Smooth muscle cell (in vitro differentiated cells): Measurements from ENCODE around the gene NFIB. TPM values are rescaled to one million over a fixed set of nuclear protein-coding genes. Genes with fewer than 3 reads are reported as not detected.

Source experiments
- DNase-seq: peaks from one replicate; lab custom pipeline; 2025; ENCODE audit not compliant: unreplicated experiment; lab: John Stamatoyannopoulos, UW
- H2AFZ ChIP-seq: fragments of 200-600 bp; sonication (generic); 2 replicates; pipeline ENCODE4 v1.6.0; 2016; ENCODE audit warnings: antibody characterized with exemption, low read depth, mild to moderate bottlenecking
- H3F3A ChIP-seq: fragments of 200-600 bp; sonication (generic); 2 replicates; pipeline ENCODE4 v1.6.0; 2017; ENCODE audit warnings: antibody characterized with exemption, low read depth
- H3K27ac ChIP-seq: fragments of 200-600 bp; sonication (generic); 2 replicates; pipeline ENCODE4 v1.5.1; 2016; ENCODE audit warnings: low read depth, mild to moderate bottlenecking
- H3K27me3 ChIP-seq: fragments of 200-600 bp; sonication (generic); 2 replicates; pipeline ENCODE4 v1.6.1; 2016; ENCODE audit warnings: low read depth, mild to moderate bottlenecking
- H3K36me3 ChIP-seq: fragments of 200-600 bp; sonication (generic); 2 replicates; pipeline ENCODE4 v1.5.1; 2016; ENCODE audit warnings: low read depth
- H3K4me1 ChIP-seq: fragments of 200-600 bp; sonication (generic); 2 replicates; pipeline ENCODE4 v1.5.1; 2016; ENCODE audit warnings: low read depth
- H3K4me2 ChIP-seq: fragments of 200-600 bp; sonication (generic); 2 replicates; pipeline ENCODE4 v1.6.0; 2016; ENCODE audit warnings: mild to moderate bottlenecking
- H3K4me3 ChIP-seq: fragments of 200-600 bp; sonication (generic); 2 replicates; pipeline ENCODE4 v1.5.1; 2016; ENCODE audit warnings: mild to moderate bottlenecking
- H3K79me2 ChIP-seq: fragments of 200-600 bp; sonication (generic); 2 replicates; pipeline ENCODE4 v1.6.0; 2016; ENCODE audit warnings: low read depth, mild to moderate bottlenecking
- H3K9ac ChIP-seq: fragments of 200-600 bp; sonication (generic); 2 replicates; pipeline ENCODE4 v1.6.0; 2016; ENCODE audit warnings: low read depth
- H3K9me3 ChIP-seq: fragments of 200-600 bp; sonication (generic); replicated peaks from 2 replicates; pipeline ENCODE4 v1.5.1; 2016; ENCODE audit warnings: low read depth
- H4K20me1 ChIP-seq: fragments of 200-600 bp; sonication (generic); 2 replicates; pipeline ENCODE4 v1.6.0; 2016; ENCODE audit warnings: low read depth
- WGBS: methylation state at CpG from one replicate; pipeline ENCODE4 v1.1.7; 2016; ENCODE audit warnings: low lambda C conversion rate; 5-methylcytosine and 5-hydroxymethylcytosine counted together
- polyA plus RNA-seq: library from polyadenylated mRNA; unstranded; fragments of >200 nt; fragmentation: Nextera tagmentation; extraction: Ambion mirVana; gene quantifications from 2 replicates; pipeline ENCODE4 v1.2.1, GENCODE V29; 2016
- total RNA-seq: library from RNA; depleted of rRNA; stranded (reverse); fragments of >200 nt; gene quantifications from 2 replicates; pipeline ENCODE4 v1.2.3, GENCODE V29; 2014
- TF ChIP-seq, protein P1 (sequence below): fragments of 200-600 bp; sonication (generic); IDR thresholded peaks from 2 replicates; pipeline ENCODE4 v1.5.1; 2017; ENCODE audit warnings: borderline replicate concordance, mild to moderate bottlenecking, antibody characterized with exemption; ENCODE audit not compliant: insufficient read depth, poor library complexity, severe bottlenecking

NFIB gene
- total and polyA plus RNA-seq, 2 experiments from 2014 or later, result 0.93 to 1.7 TPM

DNA sequence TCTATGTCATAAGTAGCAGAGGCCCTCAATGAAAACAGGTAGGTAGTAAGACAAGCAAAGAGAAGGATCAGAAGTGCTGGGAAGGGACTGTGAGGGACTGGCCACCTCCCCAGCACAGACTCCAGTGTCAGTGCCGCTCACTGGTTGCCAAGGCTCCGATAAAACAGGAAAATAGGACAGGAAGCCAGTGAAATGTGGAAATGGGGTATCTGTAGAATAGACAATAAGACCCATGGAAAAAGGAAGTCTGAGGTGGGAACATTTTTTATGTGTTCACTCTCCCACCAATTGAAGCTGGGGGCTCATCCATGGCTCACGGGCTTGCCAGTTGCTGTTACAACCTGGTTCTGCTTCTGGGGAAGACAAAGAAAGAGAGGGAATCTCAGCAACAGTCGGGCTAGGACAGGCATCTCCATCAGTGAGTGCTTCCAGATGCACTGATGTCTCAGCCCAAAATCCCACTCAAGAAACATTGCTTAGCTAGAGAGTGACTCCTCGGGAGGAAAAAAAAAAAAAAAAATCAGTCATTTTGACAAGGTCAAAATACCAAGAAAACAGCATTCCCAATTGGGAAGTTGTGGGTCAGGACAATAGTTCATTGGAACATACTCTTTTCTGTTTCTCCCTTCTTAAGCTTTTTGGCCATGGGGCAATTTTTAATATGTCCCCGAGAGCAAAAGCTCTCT, 27.6 kb upstream of the NFIB start:
- no peaks in the 10 kb centered on the region for H3K79me2 ChIP-seq
- H3K27ac ChIP-seq, result no peak overlapping the region
- WGBS, result 71% methylated on average over 6 of the region's 6 CpGs
- H4K20me1 ChIP-seq, result no peaks in the 10 kb centered on the region
- H3F3A ChIP-seq, result no peaks in the 10 kb centered on the region
- H3K27me3 ChIP-seq, result peaks cover 75% of the 10 kb centered on the region
- H3K9ac ChIP-seq, result no peak overlapping the region
- no peaks in the 10 kb centered on the region for H3K9me3 ChIP-seq
- TF ChIP-seq, protein P1, sequence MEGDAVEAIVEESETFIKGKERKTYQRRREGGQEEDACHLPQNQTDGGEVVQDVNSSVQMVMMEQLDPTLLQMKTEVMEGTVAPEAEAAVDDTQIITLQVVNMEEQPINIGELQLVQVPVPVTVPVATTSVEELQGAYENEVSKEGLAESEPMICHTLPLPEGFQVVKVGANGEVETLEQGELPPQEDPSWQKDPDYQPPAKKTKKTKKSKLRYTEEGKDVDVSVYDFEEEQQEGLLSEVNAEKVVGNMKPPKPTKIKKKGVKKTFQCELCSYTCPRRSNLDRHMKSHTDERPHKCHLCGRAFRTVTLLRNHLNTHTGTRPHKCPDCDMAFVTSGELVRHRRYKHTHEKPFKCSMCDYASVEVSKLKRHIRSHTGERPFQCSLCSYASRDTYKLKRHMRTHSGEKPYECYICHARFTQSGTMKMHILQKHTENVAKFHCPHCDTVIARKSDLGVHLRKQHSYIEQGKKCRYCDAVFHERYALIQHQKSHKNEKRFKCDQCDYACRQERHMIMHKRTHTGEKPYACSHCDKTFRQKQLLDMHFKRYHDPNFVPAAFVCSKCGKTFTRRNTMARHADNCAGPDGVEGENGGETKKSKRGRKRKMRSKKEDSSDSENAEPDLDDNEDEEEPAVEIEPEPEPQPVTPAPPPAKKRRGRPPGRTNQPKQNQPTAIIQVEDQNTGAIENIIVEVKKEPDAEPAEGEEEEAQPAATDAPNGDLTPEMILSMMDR, result no peak
- no peak for DNase-seq
- no peak overlapping the region for H2AFZ ChIP-seq
- H3K36me3 ChIP-seq, result no peaks in the 10 kb centered on the region
- H3K4me1 ChIP-seq, result peaks cover 22% of the 10 kb centered on the region
- no peak overlapping the region for H3K4me2 ChIP-seq
- no peak overlapping the region for H3K4me3 ChIP-seq

DNA sequence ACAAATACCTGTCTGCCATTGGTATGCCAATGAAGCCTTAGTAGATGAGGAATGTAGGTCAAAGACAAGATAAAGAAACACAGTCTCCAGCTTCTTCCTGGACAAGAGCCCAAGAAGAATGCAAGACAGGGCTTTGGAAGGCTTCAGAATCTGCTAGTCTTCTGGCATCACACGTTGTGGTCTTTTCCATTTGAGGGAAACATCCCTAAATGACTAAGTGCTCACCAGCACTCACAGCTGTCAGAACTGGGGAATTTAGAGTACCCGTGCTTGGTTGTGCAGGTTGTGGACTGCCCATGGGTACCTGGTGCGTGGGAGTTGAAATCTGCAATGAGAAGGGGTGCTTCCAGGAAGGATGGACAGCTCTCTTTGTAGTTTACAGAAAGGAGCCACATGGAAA, 27.1 kb upstream of the NFIB start:
- no peak overlapping the region for H3K4me2 ChIP-seq
- no peaks in the 10 kb centered on the region for H3F3A ChIP-seq
- no peak overlapping the region for H3K4me3 ChIP-seq
- H3K9me3 ChIP-seq, result no peaks in the 10 kb centered on the region
- no peaks in the 10 kb centered on the region for H3K79me2 ChIP-seq
- TF ChIP-seq, protein P1, result no peak
- peaks cover 70% of the 10 kb centered on the region for H3K27me3 ChIP-seq
- H4K20me1 ChIP-seq, result no peaks in the 10 kb centered on the region
- H3K36me3 ChIP-seq, result no peaks in the 10 kb centered on the region
- no peak overlapping the region for H3K9ac ChIP-seq
- H3K4me1 ChIP-seq, result peaks cover 16% of the 10 kb centered on the region
- no peak overlapping the region for H3K27ac ChIP-seq
- no peak for DNase-seq
- 70% methylated on average over 3 of the region's 3 CpGs for WGBS
- H2AFZ ChIP-seq, result no peak overlapping the region

- H3K4me1 ChIP-seq, result peaks cover 9% of the 10 kb centered on the region
- 75% methylated on average over 8 of the region's 8 CpGs for WGBS
- H3F3A ChIP-seq, result no peaks in the 10 kb centered on the region
- peaks cover 63% of the 10 kb centered on the region for H3K27me3 ChIP-seq
- H3K4me3 ChIP-seq, result no peak overlapping the region
- no peak for DNase-seq
- no peak overlapping the region for H2AFZ ChIP-seq
- H3K4me2 ChIP-seq, result no peak overlapping the region
- H3K36me3 ChIP-seq, result no peaks in the 10 kb centered on the region
- no peaks in the 10 kb centered on the region for H3K9me3 ChIP-seq
- no peak overlapping the region for H3K9ac ChIP-seq
- H3K27ac ChIP-seq, result no peak overlapping the region
- TF ChIP-seq, protein P1, result no peak
- no peaks in the 10 kb centered on the region for H3K79me2 ChIP-seq
- H4K20me1 ChIP-seq, result no peaks in the 10 kb centered on the region
Observed at GRCh38 chr9:14340219-14340873, 26.4 kb upstream of the NFIB start.
